ENCODE results near the gene RFPL2.
"Not testable (repeated sequence)": the region's sequence is repeated elsewhere in the genome, so short reads cannot be mapped to it uniquely, and the experiment has no call there.

RFPL2 gene

GRCh38 chr22:32205974-32206773 lies 1.3 kb upstream of the RFPL2 start:
- DNase-seq: no peak

- no peak for DNase-seq
Observed at GRCh38 chr22:32204040-32204855, 625 bp downstream of the RFPL2 start.

DNA sequence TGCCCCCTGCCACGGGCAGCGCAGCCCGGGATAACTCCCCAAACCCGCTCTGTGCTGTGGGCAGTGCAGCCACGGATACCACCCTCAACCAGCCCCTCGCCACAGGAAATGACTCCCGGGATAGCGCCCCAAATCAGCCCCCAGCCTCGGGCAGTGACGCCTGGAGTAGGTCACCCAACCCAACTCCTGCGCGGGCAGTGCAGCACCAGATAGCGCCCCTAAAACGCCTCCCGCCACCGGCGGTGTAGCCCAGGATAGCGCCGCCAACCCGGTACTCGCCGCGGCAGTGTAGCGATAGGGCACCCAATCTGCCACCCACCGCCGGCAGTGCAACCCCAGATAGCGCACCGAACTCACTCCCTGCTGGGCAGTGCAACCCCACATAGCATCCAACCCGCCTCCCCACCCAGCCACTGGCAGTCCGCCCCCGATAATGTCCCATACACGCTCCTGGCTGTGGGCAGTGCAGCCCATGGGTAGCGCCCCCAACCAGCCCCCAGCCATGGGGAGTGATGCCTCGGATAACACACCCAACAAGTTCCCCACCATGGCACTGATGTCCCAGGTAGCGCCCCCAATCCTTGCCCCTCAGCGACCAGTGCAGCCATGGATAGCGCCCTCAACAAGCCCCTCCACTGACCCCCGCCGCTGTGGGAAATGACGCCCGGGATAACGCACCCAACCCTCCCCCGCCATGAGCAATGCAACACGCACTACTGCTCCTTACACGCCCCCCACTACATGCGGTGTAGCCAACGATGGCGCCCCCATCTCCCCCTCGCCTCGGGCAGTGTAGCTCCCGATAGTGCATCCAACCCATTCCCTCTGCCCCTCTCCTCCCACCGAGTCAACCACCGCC lies 1.5 kb downstream of the RFPL2 start:
- DNase-seq: no peak

DNA sequence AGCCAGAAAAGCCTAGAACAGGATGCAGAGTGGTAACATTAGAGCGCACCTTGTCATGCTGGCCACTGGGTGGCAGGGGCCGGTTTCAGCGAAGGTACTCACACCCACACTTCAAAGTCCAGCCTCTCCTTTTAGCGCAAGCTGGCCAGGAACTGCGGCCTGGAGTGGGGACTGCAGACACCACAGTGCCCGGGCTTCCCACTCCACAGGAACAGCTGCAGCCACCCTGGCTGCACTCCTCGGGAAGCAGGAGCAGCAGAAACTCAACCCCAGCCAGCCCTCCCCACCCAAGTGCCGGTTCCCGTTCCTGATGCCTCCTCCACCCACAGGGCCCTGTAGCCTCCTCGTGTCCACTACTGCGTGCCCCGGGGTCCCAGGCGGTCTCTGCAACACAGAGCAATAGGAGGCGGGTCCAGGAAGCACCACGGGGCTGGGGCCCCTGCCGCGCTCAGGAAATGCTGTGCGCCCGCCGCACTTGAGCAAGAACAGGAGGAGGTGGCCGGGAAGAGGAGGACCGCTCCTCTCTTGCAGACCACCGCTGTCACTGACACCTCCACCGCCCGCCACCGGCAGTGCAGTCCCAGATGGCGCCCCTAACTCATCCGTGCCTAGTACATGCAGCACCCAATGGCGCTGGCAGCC lies 2.2 kb downstream of the RFPL2 start:
- DNase-seq: peak; percentile 48

DNA sequence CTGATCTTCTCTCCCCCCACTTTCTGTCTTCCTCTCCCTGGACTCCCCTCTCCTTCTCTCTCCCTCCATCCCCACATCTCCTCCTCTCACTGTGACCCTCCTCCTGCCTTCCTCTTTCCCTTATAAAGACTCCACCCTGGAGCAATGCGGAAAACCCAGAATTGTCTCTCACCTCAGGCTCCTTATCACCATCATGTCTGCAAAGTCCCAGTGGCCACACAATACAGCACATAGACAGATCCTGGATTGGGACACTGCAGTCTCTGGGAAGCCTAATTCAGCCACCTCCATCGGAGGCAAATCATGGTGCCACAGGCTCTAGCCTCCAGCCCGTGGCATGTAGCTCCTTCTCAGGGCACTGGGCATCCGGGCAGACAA lies 2.7 kb downstream of the RFPL2 start:
- DNase-seq: no peak

- DNase-seq: no peak
Observed at GRCh38 chr22:32200752-32201151, 4.1 kb downstream of the RFPL2 start.

- DNase-seq: no peak
Observed at GRCh38 chr22:32199961-32200360, 4.9 kb downstream of the RFPL2 start.

DNA sequence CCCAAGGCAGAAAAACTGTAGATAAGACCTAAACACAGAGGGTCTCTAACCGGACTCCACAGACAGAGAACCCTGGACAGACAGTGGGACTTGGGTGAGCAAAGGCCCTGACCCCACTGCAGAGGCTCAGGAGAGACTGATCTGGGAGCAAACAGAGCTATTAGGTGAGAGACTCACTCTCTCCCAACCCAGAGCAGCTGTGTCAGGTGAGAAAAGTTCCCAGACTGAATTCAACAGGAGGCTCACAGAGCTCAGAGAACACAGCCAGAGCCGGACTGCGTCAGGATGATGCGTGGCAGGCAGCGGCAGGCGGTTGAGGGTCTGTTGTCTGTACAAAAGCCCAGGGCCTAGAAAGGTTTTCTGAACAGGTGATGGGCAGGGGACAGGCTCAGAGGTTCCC lies 5.5 kb downstream of the RFPL2 start:
- no peak for DNase-seq

GRCh38 chr22:32197553-32198226 lies 7.2 kb downstream of the RFPL2 start:
- not testable (repeated sequence) for DNase-seq

DNA sequence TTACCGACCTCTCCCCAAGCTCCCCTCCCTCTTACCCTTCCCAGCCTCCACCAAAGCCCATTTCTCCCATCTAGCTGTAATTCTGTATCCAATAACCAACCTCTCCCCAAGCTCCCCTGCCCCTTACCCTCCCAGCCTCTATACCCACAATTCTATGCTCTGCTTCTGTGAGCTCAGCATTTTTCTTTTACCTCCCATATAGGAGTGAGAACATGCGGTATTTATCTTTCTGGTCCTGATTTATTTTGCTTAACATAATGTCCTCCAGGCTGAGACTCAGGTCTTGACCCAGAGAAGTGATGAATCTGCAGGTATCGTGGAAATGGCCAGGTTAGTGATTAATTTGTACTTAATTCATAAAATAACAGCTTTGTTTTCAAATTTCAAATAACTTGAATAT lies 9.0 kb downstream of the RFPL2 start:
- DNase-seq: not testable (repeated sequence)

GRCh38 chr22:32193346-32193745 lies 11.5 kb downstream of the RFPL2 start:
- not testable (repeated sequence) for DNase-seq

GRCh38 chr22:32191021-32191420 lies 13.9 kb downstream of the RFPL2 start:
- DNase-seq: not testable (repeated sequence)

DNA sequence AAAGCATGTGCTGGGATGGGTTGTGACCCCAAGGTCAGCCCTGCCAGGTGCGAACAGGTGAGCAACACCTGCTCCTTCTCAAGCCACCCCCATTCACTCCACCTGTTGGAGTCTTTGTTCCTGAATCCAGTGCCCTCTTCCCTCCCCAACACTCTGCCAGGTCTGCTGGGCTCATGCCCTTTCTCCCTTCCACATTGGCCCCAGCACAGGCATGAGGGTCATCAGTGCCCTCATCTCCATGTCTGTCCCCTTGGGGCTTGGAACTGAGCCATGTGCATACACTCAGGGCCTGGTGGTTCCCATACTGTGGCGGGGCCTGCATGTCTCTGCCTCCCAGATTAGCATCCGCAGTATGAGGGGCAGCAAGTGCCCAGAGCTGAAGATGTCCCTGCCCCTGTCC lies 19.1 kb downstream of the RFPL2 start:
- DNase-seq: no peak

GRCh38 chr22:32183625-32184024 lies 21.2 kb downstream of the RFPL2 start:
- no peak for DNase-seq

DNA sequence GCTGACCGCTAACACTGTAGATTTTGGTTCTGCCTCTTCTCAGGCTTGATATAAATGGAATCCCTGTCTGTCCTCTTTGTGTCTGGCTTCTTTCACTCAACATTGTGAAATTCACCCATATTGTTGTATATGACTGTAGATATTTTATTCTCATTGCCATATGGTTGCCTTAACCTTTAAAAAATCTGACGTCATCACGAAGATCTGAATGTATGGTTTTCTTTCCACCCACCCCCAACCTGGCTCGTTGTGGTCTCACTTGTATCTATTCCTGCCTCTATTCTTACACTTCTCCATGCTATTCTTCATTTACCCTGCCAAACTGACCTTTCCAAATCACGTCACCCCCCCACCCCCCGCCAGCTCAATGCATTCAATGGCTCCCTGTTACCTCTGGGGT lies 23.8 kb downstream of the RFPL2 start:
- DNase-seq: no peak

GRCh38 chr22:32177221-32177765 lies 27.6 kb downstream of the RFPL2 start:
- DNase-seq: no peak

DNA sequence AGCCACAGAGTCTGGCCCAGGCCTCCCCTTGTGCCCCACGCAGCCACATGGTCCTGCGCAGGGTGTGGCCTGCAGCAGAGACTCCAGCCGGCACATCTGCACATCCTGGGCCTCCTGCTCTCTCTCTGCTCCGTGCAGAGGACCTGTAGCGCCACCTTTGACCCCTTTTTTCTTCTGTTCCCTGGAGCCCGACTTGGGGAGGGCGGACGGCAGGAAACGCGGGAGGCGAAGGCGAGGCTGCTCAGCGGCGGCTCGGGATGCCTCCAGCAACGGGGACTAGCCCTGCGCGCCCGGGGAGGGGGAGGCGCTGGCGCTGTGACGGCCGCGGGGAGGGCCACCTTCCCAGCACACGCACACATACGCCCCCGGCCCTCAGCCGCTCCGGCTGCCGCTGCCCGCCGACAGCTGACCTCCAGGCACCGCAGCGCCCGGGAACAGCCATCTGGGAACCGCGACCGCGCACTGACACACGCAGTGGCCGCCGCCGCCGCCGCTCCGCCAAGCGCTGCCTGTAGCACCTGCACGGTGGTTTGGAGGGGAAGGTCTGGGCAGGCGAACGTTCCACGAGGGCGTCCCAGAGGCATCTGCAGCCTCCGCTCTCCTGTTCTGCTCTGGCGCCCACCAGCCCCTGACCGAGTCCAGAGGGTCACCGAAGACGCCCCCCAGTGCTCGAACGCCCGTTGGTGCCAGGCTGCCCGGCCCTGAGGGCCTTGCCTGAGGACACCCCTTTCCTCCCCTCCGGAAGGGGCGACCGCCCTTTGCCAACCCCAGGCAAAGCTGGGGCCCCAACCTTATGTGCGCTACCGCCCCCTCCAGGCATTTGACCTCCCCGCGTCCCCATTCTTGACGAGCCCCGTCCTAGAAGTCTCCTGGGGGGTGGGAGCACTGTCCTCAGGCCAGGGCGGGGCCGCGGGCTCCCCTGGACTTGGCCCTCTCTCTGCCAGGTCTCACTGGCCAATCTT lies 28.9 kb downstream of the RFPL2 start:
- no peak for DNase-seq

DNA sequence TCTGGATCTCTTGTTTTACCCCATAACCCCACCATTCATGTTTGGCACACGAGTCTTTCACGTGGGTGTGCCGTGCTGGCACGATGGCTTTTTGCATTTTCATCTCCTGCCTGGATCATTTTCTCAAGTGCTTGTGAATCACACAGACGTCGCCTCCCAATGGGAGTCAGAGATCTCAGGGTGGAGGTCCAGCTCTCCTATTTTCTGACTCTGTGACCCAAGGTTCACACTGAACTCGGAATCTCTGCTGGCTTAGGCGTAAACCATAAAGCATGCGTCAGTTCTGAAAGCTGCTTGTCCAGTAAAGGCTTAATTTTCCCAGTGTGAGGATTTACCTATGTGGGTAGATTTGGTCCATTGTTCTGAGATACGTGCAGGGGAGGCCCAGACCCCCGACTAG lies 29.8 kb downstream of the RFPL2 start:
- DNase-seq: no peak

GRCh38 chr22:32165681-32166080 lies 39.2 kb downstream of the RFPL2 start:
- DNase-seq: no peak

GRCh38 chr22:32164075-32164860 lies 40.6 kb downstream of the RFPL2 start:
- peak; percentile 66 for DNase-seq

All from suppressor macrophage treated with lipopolysaccharide for 4 hours (primary cell).